Liver (tissue), 9 donors: ENCODE data around the gene GRXCR2. TPM values are rescaled to one million over a fixed set of nuclear protein-coding genes. Genes with fewer than 3 reads are reported as not detected.

Experiments
- DNase-seq: peaks from one replicate; pipeline ENCODE4 v3.0.0-alpha.2; 2017; ENCODE audit warnings: low spot score
- H3K27ac ChIP-seq, 2 donors: one replicate each; pipeline ENCODE4 v1.7.0; 2013; ENCODE audit warnings: inconsistent platforms in 2 of 2, low read length in 2 of 2, control low read depth in 1 of 2, low read depth in 1 of 2, mild to moderate bottlenecking in 1 of 2
- H3K27me3 ChIP-seq, 4 donors: one replicate each; pipeline versions ENCODE4 v1.6.1 to v1.7.0; 2013; ENCODE audit warnings: low read length in 3 of 4, inconsistent platforms in 1 of 4, mild to moderate bottlenecking in 1 of 4, moderate library complexity in 1 of 4; ENCODE audit not compliant: control insufficient read depth in 4 of 4, insufficient read depth in 4 of 4
- H3K36me3 ChIP-seq, 4 donors: one replicate each; pipeline versions ENCODE4 v1.6.1 to v1.7.0; 2013; ENCODE audit warnings: low read length in 3 of 4, mild to moderate bottlenecking in 3 of 4, low read depth in 1 of 4, moderate library complexity in 1 of 4; ENCODE audit not compliant: control insufficient read depth in 4 of 4, insufficient read depth in 3 of 4
- H3K4me1 ChIP-seq, 4 donors: one replicate each; pipeline versions ENCODE4 v1.6.1 to v1.7.0; 2013; ENCODE audit warnings: low read length in 3 of 4, mild to moderate bottlenecking in 3 of 4, moderate library complexity in 1 of 4; ENCODE audit not compliant: control insufficient read depth in 4 of 4, insufficient read depth in 4 of 4
- H3K4me3 ChIP-seq, 3 donors: one replicate each; pipeline versions ENCODE4 v1.6.1 to v1.7.0; 2013; ENCODE audit warnings: low read length in 3 of 3, control low read depth in 1 of 3, low read depth in 1 of 3, mild to moderate bottlenecking in 1 of 3
- H3K9ac ChIP-seq, 2 donors: one replicate each; pipeline ENCODE4 v1.7.0; 2013; ENCODE audit warnings: low read length in 2 of 2, mild to moderate bottlenecking in 2 of 2, moderate library complexity in 2 of 2, control low read depth in 1 of 2, low read depth in 1 of 2
- H3K9me3 ChIP-seq, 4 donors: one replicate each; pipeline versions ENCODE4 v1.6.1 to v1.7.0; 2013; ENCODE audit warnings: low read length in 3 of 4; ENCODE audit not compliant: control insufficient read depth in 4 of 4
- CTCF ChIP-seq: fragments of 150-350 bp; IDR thresholded peaks from 2 replicates; pipeline ENCODE4 v1.5.1; 2017; ENCODE audit warnings: improper control_type of control experiment, low read depth, low read length; ENCODE audit not compliant: missing input control
- EGR1 ChIP-seq, 2 donors: IDR thresholded peaks; 2 replicates each; pipeline ENCODE4 v1.6.1; 2016 to 2018; ENCODE audit warnings: antibody characterized with exemption in 2 of 2, low read depth in 2 of 2
- FOXA1 ChIP-seq: IDR thresholded peaks from 2 replicates; pipeline ENCODE4 v1.6.1; 2016; ENCODE audit warnings: antibody characterized with exemption
- GABPA ChIP-seq, 2 donors: IDR thresholded peaks in 1 of 2; conservative IDR thresholded peaks in 1 of 2; 2 replicates each; pipeline ENCODE4 v1.6.1; 2016; ENCODE audit warnings: antibody characterized with exemption in 2 of 2, mild to moderate bottlenecking in 1 of 2, moderate library complexity in 1 of 2
- HNF4A ChIP-seq, 2 donors: conservative IDR thresholded peaks; 2 replicates each; pipeline ENCODE4 v1.6.1; 2016; ENCODE audit warnings: antibody characterized with exemption in 2 of 2, mild to moderate bottlenecking in 2 of 2
- JUND ChIP-seq, 2 donors: IDR thresholded peaks; 2 replicates each; pipeline ENCODE4 v1.6.1; 2016; ENCODE audit warnings: antibody characterized with exemption in 2 of 2
- NR2F2 ChIP-seq: IDR thresholded peaks from 2 replicates; pipeline ENCODE4 v1.6.1; 2016; ENCODE audit warnings: antibody characterized with exemption
- RAD21 ChIP-seq, 2 donors: IDR thresholded peaks; 2 replicates each; pipeline ENCODE4 v1.6.1; 2016; ENCODE audit warnings: antibody characterized with exemption in 2 of 2, mild to moderate bottlenecking in 2 of 2
- REST ChIP-seq: IDR thresholded peaks from 2 replicates; pipeline ENCODE4 v1.6.1; 2016; ENCODE audit warnings: antibody characterized with exemption, mild to moderate bottlenecking
- RXRA ChIP-seq, 2 donors: IDR thresholded peaks; 2 replicates each; pipeline ENCODE4 v1.6.1; 2017 to 2018; ENCODE audit warnings: antibody characterized with exemption in 2 of 2, mild to moderate bottlenecking in 1 of 2
- SP1 ChIP-seq: IDR thresholded peaks from 2 replicates; pipeline ENCODE4 v1.6.1; 2018; ENCODE audit warnings: antibody characterized with exemption, mild to moderate bottlenecking
- TAF1 ChIP-seq: conservative IDR thresholded peaks from 2 replicates; pipeline ENCODE4 v1.6.1; 2016; ENCODE audit warnings: antibody characterized with exemption, mild to moderate bottlenecking
- YY1 ChIP-seq: IDR thresholded peaks from 2 replicates; pipeline ENCODE4 v1.6.1; 2016; ENCODE audit warnings: antibody characterized with exemption, mild to moderate bottlenecking
- ZBTB33 ChIP-seq: IDR thresholded peaks from 2 replicates; pipeline ENCODE4 v1.6.1; 2016; ENCODE audit warnings: antibody characterized with exemption
- WGBS: extraction: QIAGEN DNeasy Blood & Tissue Kit; methylation state at CpG from one replicate; pipeline ENCODE4 v1.1.7; 2013; 5-methylcytosine and 5-hydroxymethylcytosine counted together
- polyA plus RNA-seq, 2 donors: library from polyadenylated mRNA; stranded (reverse) in 1 of 2; unstranded in 1 of 2; fragments of 200-250 nt in 1 of 2; fragments of >200 nt in 1 of 2; fragmentation: Nextera tagmentation in 1 of 2; extraction: Ambion mirVana in 1 of 2; gene quantifications; one replicate each; pipeline versions ENCODE4 v1.2.1 to v1.2.3, GENCODE V29; 2013 to 2015
- total RNA-seq, 2 donors: library from RNA; depleted of rRNA; stranded (reverse); fragments of >200 nt; gene quantifications; one replicate each; pipeline ENCODE4 v1.2.3, GENCODE V29; 2014
- TF ChIP-seq, protein P1 (sequence below): IDR thresholded peaks from 2 replicates; pipeline ENCODE4 v1.6.1; 2016; ENCODE audit warnings: antibody characterized with exemption
- TF ChIP-seq, protein P2 (sequence below): IDR thresholded peaks from 2 replicates; pipeline ENCODE4 v1.6.1; 2016; ENCODE audit warnings: antibody characterized with exemption
- donor health status: healthy.
- donor health status: healthy.
- donor health status: healthy.
- donor health status: healthy.
- donor health status: healthy.

GRXCR2 gene
- total and polyA plus RNA-seq, 4 donors = not detected

GRCh38 chr5:145818604-145819003 lies 54.2 kb downstream of the GRXCR2 start:
- H3K9me3 ChIP-seq = no peaks in the 10 kb centered on the region
- no peaks in the 10 kb centered on the region for H3K4me1 ChIP-seq
- H3K4me3 ChIP-seq = no peak overlapping the region
- no peak for TF ChIP-seq FOXA1
- TF ChIP-seq, protein P1, sequence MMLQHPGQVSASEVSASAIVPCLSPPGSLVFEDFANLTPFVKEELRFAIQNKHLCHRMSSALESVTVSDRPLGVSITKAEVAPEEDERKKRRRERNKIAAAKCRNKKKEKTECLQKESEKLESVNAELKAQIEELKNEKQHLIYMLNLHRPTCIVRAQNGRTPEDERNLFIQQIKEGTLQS = no peak
- TF ChIP-seq, protein P2, sequence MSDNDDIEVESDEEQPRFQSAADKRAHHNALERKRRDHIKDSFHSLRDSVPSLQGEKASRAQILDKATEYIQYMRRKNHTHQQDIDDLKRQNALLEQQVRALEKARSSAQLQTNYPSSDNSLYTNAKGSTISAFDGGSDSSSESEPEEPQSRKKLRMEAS = no peak
- no peak for TF ChIP-seq CTCF
- H3K9ac ChIP-seq = no peak overlapping the region
- 88% methylated on average over 4 of the region's 4 CpGs for WGBS
- no peak overlapping the region for H3K27ac ChIP-seq
- H3K36me3 ChIP-seq = no peaks in the 10 kb centered on the region
- no peak for DNase-seq
- no peaks in the 10 kb centered on the region for H3K27me3 ChIP-seq

- 84% methylated on average over 1 of the region's 1 CpG for WGBS
- peaks cover 0 to 1% (median 0%) of the 10 kb centered on the region in 4 donors for H3K36me3 ChIP-seq
- no peak overlapping the region for H3K27ac ChIP-seq
- H3K4me3 ChIP-seq = no peak overlapping the region
- TF ChIP-seq SP1 = no peak
- TF ChIP-seq ZBTB33 = no peak
- no peak for TF ChIP-seq FOXA1
- no peak for TF ChIP-seq RXRA (IDR thresholded peaks at IDR 0.05)
- TF ChIP-seq, protein P2 = no peak
- TF ChIP-seq HNF4A (conservative IDR thresholded peaks at IDR 0.05) = no peak
- no peak for TF ChIP-seq EGR1 (IDR thresholded peaks at IDR 0.05; ENCODE audit: low read depth in 2 of 2)
- no peak for TF ChIP-seq GABPA (IDR thresholded peaks at IDR 0.05 in 1 of 2, conservative IDR thresholded peaks at IDR 0.05 in 1 of 2)
- TF ChIP-seq NR2F2 = no peak
- TF ChIP-seq JUND (IDR thresholded peaks at IDR 0.05) = no peak
- no peak for TF ChIP-seq YY1
- no peak for TF ChIP-seq RAD21 (IDR thresholded peaks at IDR 0.05)
- TF ChIP-seq, protein P1 = no peak
- TF ChIP-seq TAF1 = no peak
- no peak for TF ChIP-seq REST
- no peak for TF ChIP-seq CTCF
- no peak for DNase-seq
- H3K9me3 ChIP-seq = no peaks in the 10 kb centered on the region
- no peak overlapping the region for H3K9ac ChIP-seq
- H3K4me1 ChIP-seq = no peaks in the 10 kb centered on the region
- H3K27me3 ChIP-seq = no peaks in the 10 kb centered on the region
These were observed 59.9 kb downstream of the GRXCR2 start for GRCh38 chr5:145812877-145813276.
